Kidney epithelial cell (primary cell): ENCODE results near the gene ECPAS. TPM values are rescaled to one million over a fixed set of nuclear protein-coding genes. Genes with fewer than 3 reads are reported as not detected.
A peak's percentile ranks its signal among the peaks of the same experiment; 100 is the strongest.
"Not testable (repeated sequence)": the region's sequence is repeated elsewhere in the genome, so short reads cannot be mapped to it uniquely, and the experiment has no call there.

ENCODE experiments used
- DNase-seq: peaks from one replicate; pipeline ENCODE4 v3.0.0-alpha.2; 2010; ENCODE audit warnings: low read depth
- H3K27me3 ChIP-seq: 2 replicates; pipeline ENCODE4 v1.6.0; 2011; ENCODE audit warnings: low read length; ENCODE audit not compliant: control insufficient read depth, insufficient read depth
- H3K36me3 ChIP-seq: 2 replicates; pipeline ENCODE4 v1.5.1; 2011; ENCODE audit warnings: low read length; ENCODE audit not compliant: control insufficient read depth, insufficient read depth
- H3K4me3 ChIP-seq: 2 replicates; pipeline ENCODE4 v1.5.1; 2011; ENCODE audit warnings: low read depth, mild to moderate bottlenecking, control low read depth, low read length
- CTCF ChIP-seq: IDR thresholded peaks from 2 replicates; pipeline ENCODE4 v1.5.1; 2011; ENCODE audit warnings: mild to moderate bottlenecking, moderate library complexity, low read length, control low read depth, inconsistent platforms; ENCODE audit not compliant: insufficient read depth, poor library complexity, severe bottlenecking
- total RNA-seq: library from RNA; depleted of rRNA; stranded (reverse); fragments of >200 nt; gene quantifications from 2 replicates; pipeline ENCODE4 v1.2.3, GENCODE V29; 2015

The ECPAS gene
- total RNA-seq, 1 donor from 2014 or later, result 67.0 TPM

- Histone ChIP-seq H3K27me3 (no peaks in the 10 kb centered on the region), H3K36me3 (peaks cover 2% of the 10 kb centered on the region), H3K4me3 (no peak overlapping the region)
- DNase-seq, result no peak
- no peak for TF ChIP-seq CTCF
These were observed 78.5 kb downstream of the ECPAS start for GRCh38 chr9:111405701-111406100.

- H3K36me3 ChIP-seq, DNase-seq, H3K27me3 ChIP-seq, H3K4me3 ChIP-seq: not testable (repeated sequence)
These were observed 82.7 kb downstream of the ECPAS start for GRCh38 chr9:111401486-111401885.

- H3K36me3 ChIP-seq, result peaks cover 1% of the 10 kb centered on the region
- no peak overlapping the region for H3K4me3 ChIP-seq
- TF ChIP-seq CTCF, result no peak
- H3K27me3 ChIP-seq, result no peaks in the 10 kb centered on the region
- no peak for DNase-seq
These were observed 83.7 kb downstream of the ECPAS start for GRCh38 chr9:111400564-111400898.

- H3K36me3 ChIP-seq, result peaks cover 1% of the 10 kb centered on the region
- no peak overlapping the region for H3K4me3 ChIP-seq
- no peaks in the 10 kb centered on the region for H3K27me3 ChIP-seq
- TF ChIP-seq CTCF, result peak; percentile 58
- no peak for DNase-seq
These were observed 84.2 kb downstream of the ECPAS start for GRCh38 chr9:111399772-111400563.

GRCh38 chr9:111399211-111399739, 84.9 kb downstream of the ECPAS start:
- Histone ChIP-seq H3K27me3 (no peaks in the 10 kb centered on the region), H3K36me3 (peaks cover 1% of the 10 kb centered on the region), H3K4me3 (no peak overlapping the region)
- TF ChIP-seq CTCF, result no peak
- no peak for DNase-seq

- no peak for DNase-seq
These were observed 90.2 kb downstream of the ECPAS start for GRCh38 chr9:111393971-111394370.

More at GRCh38 chr9:111393971-111394370, 90.2 kb downstream of the ECPAS start:
- H3K36me3 ChIP-seq, result peaks cover 1% of the 10 kb centered on the region
- no peak overlapping the region for H3K4me3 ChIP-seq
- H3K27me3 ChIP-seq, result no peaks in the 10 kb centered on the region
- no peak for TF ChIP-seq CTCF
